HepG2 (cell line): ENCODE data around the gene PEAK3. TPM values are rescaled to one million over a fixed set of nuclear protein-coding genes. Genes with fewer than 3 reads are reported as not detected.

Experiments used
- ONECUT2 ChIP-seq: sonication (generic); formaldehyde crosslinking; IDR thresholded peaks from 2 replicates; pipeline ENCODE4 v1.4.0; 2020; ENCODE audit warnings: missing genetic modification reagents
- PHF20 ChIP-seq: sonication (generic); formaldehyde crosslinking; IDR thresholded peaks from 2 replicates; pipeline ENCODE4 v1.5.0; 2020; ENCODE audit warnings: mild to moderate bottlenecking, missing genetic modification reagents
- TOE1 ChIP-seq: sonication (generic); formaldehyde crosslinking; IDR thresholded peaks from 2 replicates; pipeline ENCODE4 v1.4.0; 2020; ENCODE audit warnings: mild to moderate bottlenecking, missing genetic modification reagents
- ZFP37 ChIP-seq: sonication (generic); formaldehyde crosslinking; IDR thresholded peaks from 2 replicates; pipeline ENCODE4 v1.4.0; 2020; ENCODE audit warnings: missing genetic modification reagents, borderline replicate concordance
- ZNF225 ChIP-seq: sonication (generic); formaldehyde crosslinking; IDR thresholded peaks from 2 replicates; pipeline ENCODE4 v1.4.0; 2020; ENCODE audit warnings: mild to moderate bottlenecking, missing genetic modification reagents
- ZNF331 ChIP-seq: sonication (generic); formaldehyde crosslinking; IDR thresholded peaks from 2 replicates; pipeline ENCODE4 v1.4.0; 2020; ENCODE audit warnings: missing genetic modification reagents
- ZNF382 ChIP-seq: sonication (generic); formaldehyde crosslinking; IDR thresholded peaks from 2 replicates; pipeline ENCODE4 v1.5.0; 2020; ENCODE audit warnings: missing genetic modification reagents, mild to moderate bottlenecking, borderline replicate concordance
- ZNF747 ChIP-seq: sonication (generic); formaldehyde crosslinking; IDR thresholded peaks from 2 replicates; pipeline ENCODE4 v1.8.1; 2023; ENCODE audit warnings: missing genetic modification reagents, mild to moderate bottlenecking, borderline replicate concordance
- polyA plus RNA-seq, 8 experiments: library from polyadenylated mRNA; depleted of rRNA in 3 of 8; stranded (reverse) in 7 of 8; unstranded in 1 of 8; fragments of >200 nt; fragmentation: Illumina TruSeq in 4 of 8; extraction: Trizol in 4 of 8; gene quantifications; 2 replicates each; pipeline versions ENCODE4 v1.2.1 to v1.2.3, GENCODE V29; 2011 to 2016; ENCODE audit warnings: low read depth in 4 of 8, missing spikeins in 1 of 8, mixed read lengths in 1 of 8; ENCODE audit not compliant: insufficient read depth in 1 of 8
- total RNA-seq, 5 experiments: library from RNA; depleted of rRNA; stranded (reverse); fragments of >200 nt; fragmentation: Illumina TruSeq; extraction: Trizol; gene quantifications; 2 replicates each; pipeline ENCODE4 v1.2.3, GENCODE V29; 2016; ENCODE audit warnings: low read depth in 1 of 5
- TF ChIP-seq, protein P1 (sequence below): sonication (generic); formaldehyde crosslinking; IDR thresholded peaks from one replicate; pipeline ENCODE4 v1.5.1; 2020; ENCODE audit warnings: mild to moderate bottlenecking, missing genetic modification reagents; ENCODE audit errors: not compliant biosample characterization
- TF ChIP-seq, protein P2 (sequence below): sonication (generic); formaldehyde crosslinking; IDR thresholded peaks from 2 replicates; pipeline ENCODE4 v1.4.0; 2020; ENCODE audit warnings: mild to moderate bottlenecking, low read depth, missing genetic modification reagents
- TF ChIP-seq, protein P3 (sequence below): sonication (generic); formaldehyde crosslinking; IDR thresholded peaks from 2 replicates; pipeline ENCODE4 v1.4.0; 2020; ENCODE audit warnings: low read depth, missing genetic modification reagents
- TF ChIP-seq, protein P4 (sequence below): sonication (generic); formaldehyde crosslinking; IDR thresholded peaks from 2 replicates; pipeline ENCODE4 v1.4.0; 2020; ENCODE audit warnings: mild to moderate bottlenecking, missing genetic modification reagents

The PEAK3 gene
- total and polyA plus RNA-seq, 2 of the 13 experiments (the other 11 are each of a cell fraction or from before 2014, with no cell fraction given): not detected

DNA sequence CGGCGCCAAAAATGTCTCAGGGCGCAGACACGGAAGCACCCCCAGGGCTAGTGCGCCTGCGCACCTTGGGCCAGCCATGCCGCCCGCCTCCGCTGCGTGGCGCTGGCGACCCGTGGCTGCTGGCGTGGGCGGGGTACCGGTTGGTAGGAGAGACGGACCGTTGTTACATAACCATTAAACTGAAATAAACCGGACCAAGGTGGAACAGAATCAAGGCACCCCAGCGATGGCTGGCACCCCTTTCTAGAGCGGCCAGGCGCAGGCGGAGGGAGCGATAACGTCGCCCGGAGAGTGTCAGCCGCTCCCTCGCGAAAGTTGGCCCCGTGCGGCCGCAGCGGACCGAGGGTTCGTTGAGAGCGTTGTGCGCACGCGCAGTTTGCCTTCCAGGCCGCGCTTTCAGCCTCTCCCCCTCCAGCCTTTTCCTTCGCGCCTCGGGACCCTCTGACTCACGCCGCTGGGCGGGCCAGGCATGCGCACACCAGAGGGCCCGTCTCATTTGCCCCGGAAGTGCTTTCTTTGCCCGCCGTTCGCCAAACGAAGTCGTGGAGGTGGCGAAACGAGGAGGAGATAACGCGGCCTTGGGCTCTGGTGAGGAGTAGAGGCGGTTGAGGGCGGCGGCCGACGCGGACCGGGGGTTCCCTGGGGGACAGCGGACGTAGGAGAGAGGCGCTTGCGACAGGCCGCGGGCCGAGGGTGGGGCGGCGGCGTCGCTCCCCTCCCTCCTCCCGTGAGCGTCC, 45.5 kb downstream of the PEAK3 start, which contains the start of the genes PLEKHJ1 and SF3A2 (continued):
- TF ChIP-seq, protein P1, sequence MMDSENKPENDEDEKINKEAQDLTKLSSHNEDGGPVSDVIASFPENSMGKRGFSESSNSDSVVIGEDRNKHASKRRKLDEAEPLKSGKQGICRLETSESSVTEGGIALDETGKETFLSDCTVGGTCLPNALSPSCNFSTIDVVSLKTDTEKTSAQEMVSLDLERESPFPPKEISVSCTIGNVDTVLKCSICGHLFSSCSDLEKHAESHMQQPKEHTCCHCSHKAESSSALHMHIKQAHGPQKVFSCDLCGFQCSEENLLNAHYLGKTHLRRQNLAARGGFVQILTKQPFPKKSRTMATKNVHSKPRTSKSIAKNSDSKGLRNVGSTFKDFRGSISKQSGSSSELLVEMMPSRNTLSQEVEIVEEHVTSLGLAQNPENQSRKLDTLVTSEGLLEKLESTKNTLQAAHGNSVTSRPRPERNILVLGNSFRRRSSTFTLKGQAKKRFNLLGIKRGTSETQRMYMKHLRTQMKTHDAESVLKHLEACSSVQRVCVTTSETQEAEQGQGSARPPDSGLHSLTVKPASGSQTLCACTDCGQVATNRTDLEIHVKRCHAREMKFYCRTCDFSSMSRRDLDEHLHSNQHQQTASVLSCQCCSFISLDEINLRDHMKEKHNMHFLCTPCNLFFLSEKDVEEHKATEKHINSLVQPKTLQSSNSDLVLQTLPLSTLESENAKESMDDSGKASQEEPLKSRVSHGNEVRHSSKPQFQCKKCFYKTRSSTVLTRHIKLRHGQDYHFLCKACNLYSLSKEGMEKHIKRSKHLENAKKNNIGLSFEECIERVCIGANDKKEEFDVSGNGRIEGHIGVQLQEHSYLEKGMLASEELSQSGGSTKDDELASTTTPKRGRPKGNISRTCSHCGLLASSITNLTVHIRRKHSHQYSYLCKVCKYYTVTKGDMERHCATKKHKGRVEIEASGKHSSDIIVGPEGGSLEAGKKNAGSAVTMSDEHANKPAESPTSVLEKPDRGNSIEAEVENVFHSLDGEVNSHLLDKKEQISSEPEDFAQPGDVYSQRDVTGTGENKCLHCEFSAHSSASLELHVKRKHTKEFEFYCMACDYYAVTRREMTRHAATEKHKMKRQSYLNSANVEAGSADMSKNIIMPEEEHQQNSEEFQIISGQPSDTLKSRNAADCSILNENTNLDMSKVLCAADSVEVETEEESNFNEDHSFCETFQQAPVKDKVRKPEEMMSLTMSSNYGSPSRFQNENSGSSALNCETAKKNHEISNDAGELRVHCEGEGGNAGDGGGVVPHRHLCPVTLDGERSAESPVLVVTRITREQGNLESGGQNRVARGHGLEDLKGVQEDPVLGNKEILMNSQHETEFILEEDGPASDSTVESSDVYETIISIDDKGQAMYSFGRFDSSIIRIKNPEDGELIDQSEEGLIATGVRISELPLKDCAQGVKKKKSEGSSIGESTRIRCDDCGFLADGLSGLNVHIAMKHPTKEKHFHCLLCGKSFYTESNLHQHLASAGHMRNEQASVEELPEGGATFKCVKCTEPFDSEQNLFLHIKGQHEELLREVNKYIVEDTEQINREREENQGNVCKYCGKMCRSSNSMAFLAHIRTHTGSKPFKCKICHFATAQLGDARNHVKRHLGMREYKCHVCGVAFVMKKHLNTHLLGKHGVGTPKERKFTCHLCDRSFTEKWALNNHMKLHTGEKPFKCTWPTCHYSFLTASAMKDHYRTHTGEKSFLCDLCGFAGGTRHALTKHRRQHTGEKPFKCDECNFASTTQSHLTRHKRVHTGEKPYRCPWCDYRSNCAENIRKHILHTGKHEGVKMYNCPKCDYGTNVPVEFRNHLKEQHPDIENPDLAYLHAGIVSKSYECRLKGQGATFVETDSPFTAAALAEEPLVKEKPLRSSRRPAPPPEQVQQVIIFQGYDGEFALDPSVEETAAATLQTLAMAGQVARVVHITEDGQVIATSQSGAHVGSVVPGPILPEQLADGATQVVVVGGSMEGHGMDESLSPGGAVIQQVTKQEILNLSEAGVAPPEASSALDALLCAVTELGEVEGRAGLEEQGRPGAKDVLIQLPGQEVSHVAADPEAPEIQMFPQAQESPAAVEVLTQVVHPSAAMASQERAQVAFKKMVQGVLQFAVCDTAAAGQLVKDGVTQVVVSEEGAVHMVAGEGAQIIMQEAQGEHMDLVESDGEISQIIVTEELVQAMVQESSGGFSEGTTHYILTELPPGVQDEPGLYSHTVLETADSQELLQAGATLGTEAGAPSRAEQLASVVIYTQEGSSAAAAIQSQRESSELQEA: peak; percentile 87
- TF ChIP-seq, protein P2, sequence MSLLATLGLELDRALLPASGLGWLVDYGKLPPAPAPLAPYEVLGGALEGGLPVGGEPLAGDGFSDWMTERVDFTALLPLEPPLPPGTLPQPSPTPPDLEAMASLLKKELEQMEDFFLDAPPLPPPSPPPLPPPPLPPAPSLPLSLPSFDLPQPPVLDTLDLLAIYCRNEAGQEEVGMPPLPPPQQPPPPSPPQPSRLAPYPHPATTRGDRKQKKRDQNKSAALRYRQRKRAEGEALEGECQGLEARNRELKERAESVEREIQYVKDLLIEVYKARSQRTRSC: peak; percentile 64; the same call in 1 of the 2 replicates
- TF ChIP-seq PHF20 (CRISPR knock-in tag): peak; percentile 85
- peak; percentile 95 for TF ChIP-seq ZFP37
- no peak for TF ChIP-seq ZNF382 (CRISPR knock-in tag)
- TF ChIP-seq, protein P3, sequence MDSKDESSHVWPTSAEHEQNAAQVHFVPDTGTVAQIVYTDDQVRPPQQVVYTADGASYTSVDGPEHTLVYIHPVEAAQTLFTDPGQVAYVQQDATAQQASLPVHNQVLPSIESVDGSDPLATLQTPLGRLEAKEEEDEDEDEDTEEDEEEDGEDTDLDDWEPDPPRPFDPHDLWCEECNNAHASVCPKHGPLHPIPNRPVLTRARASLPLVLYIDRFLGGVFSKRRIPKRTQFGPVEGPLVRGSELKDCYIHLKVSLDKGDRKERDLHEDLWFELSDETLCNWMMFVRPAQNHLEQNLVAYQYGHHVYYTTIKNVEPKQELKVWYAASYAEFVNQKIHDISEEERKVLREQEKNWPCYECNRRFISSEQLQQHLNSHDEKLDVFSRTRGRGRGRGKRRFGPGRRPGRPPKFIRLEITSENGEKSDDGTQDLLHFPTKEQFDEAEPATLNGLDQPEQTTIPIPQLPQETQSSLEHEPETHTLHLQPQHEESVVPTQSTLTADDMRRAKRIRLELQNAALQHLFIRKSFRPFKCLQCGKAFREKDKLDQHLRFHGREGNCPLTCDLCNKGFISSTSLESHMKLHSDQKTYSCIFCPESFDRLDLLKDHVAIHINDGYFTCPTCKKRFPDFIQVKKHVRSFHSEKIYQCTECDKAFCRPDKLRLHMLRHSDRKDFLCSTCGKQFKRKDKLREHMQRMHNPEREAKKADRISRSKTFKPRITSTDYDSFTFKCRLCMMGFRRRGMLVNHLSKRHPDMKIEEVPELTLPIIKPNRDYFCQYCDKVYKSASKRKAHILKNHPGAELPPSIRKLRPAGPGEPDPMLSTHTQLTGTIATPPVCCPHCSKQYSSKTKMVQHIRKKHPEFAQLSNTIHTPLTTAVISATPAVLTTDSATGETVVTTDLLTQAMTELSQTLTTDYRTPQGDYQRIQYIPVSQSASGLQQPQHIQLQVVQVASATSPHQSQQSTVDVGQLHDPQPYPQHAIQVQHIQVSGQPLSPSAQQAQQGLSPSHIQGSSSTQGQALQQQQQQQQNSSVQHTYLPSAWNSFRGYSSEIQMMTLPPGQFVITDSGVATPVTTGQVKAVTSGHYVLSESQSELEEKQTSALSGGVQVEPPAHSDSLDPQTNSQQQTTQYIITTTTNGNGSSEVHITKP: peak; percentile 90
- peak; percentile 70; the same call in 1 of the 2 replicates for TF ChIP-seq TOE1 (CRISPR knock-in tag)
- TF ChIP-seq ONECUT2 (CRISPR knock-in tag): peak; percentile 38; the same call in 1 of the 2 replicates
- peak; percentile 91 for TF ChIP-seq ZNF747 (CRISPR knock-in tag)
- peak; percentile 74 for TF ChIP-seq ZNF331 (CRISPR knock-in tag)
- TF ChIP-seq, protein P4, sequence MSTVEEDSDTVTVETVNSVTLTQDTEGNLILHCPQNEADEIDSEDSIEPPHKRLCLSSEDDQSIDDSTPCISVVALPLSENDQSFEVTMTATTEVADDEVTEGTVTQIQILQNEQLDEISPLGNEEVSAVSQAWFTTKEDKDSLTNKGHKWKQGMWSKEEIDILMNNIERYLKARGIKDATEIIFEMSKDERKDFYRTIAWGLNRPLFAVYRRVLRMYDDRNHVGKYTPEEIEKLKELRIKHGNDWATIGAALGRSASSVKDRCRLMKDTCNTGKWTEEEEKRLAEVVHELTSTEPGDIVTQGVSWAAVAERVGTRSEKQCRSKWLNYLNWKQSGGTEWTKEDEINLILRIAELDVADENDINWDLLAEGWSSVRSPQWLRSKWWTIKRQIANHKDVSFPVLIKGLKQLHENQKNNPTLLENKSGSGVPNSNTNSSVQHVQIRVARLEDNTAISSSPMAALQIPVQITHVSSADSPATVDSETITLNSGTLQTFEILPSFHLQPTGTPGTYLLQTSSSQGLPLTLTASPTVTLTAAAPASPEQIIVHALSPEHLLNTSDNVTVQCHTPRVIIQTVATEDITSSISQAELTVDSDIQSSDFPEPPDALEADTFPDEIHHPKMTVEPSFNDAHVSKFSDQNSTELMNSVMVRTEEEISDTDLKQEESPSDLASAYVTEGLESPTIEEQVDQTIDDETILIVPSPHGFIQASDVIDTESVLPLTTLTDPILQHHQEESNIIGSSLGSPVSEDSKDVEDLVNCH (CRISPR knock-in tag): peak; percentile 39; the same call in 1 of the 2 replicates
- peak; percentile 89 for TF ChIP-seq ZNF225 (CRISPR knock-in tag)
